Breast epithelium (tissue), 3 donors: ENCODE results near the gene PPP1R3G.

Experiments
- CTCF ChIP-seq, 3 donors: fragments of 450-650 bp; IDR thresholded peaks; one replicate each; pipeline ENCODE4 v1.5.1; 2016 to 2017; ENCODE audit warnings: antibody characterized with exemption in 3 of 3, mild to moderate bottlenecking in 3 of 3, moderate library complexity in 3 of 3
- POLR2A ChIP-seq: fragments of 450-650 bp; IDR thresholded peaks from one replicate; pipeline ENCODE4 v1.6.1; 2016; ENCODE audit warnings: antibody characterized with exemption, mild to moderate bottlenecking, moderate library complexity

GRCh38 chr6:5119090-5119951 is 34.2 kb downstream of the PPP1R3G start:
- TF ChIP-seq POLR2A (no peak), CTCF (IDR thresholded peaks at IDR 0.05) (no peak)
